Progenitor cell of endocrine pancreas (in vitro differentiated cells): ENCODE results near the gene VASP. TPM values are rescaled to one million over a fixed set of nuclear protein-coding genes. Genes with fewer than 3 reads are reported as not detected.
"Not testable (repeated sequence)": the region's sequence is repeated elsewhere in the genome, so short reads cannot be mapped to it uniquely, and the experiment has no call there.

ENCODE experiments used
- DNase-seq: peaks from one replicate; pipeline ENCODE4 v3.0.0; 2021; ENCODE audit warnings: low spot score; ENCODE audit not compliant: unreplicated experiment
- H3K27ac Mint-ChIP-seq: 2 replicates; pipeline ENCODE4 v1.8.0; 2021; ENCODE audit warnings: mild to moderate bottlenecking, moderate library complexity, mixed read lengths
- H3K27me3 Mint-ChIP-seq: 2 replicates; pipeline ENCODE4 v1.8.0; 2021; ENCODE audit warnings: mixed read lengths
- H3K36me3 Mint-ChIP-seq: 2 replicates; pipeline ENCODE4 v1.8.0; 2022; ENCODE audit warnings: mixed read lengths; ENCODE audit not compliant: insufficient read depth
- H3K4me1 Mint-ChIP-seq: 2 replicates; pipeline ENCODE4 v1.8.0; 2021; ENCODE audit warnings: low read depth, mixed read lengths
- H3K4me3 Mint-ChIP-seq: 2 replicates; pipeline ENCODE4 v1.8.0; 2021; ENCODE audit warnings: low read depth, mild to moderate bottlenecking, moderate library complexity, mixed read lengths
- H3K9me3 Mint-ChIP-seq: 2 replicates; pipeline ENCODE4 v1.8.0; 2021; ENCODE audit warnings: low read depth, mixed read lengths
- CTCF ChIP-seq: fragments of 200-600 bp; sonication (generic); IDR thresholded peaks from one replicate; pipeline ENCODE4 v1.5.0; 2021; ENCODE audit warnings: antibody characterized with exemption, mild to moderate bottlenecking; ENCODE audit not compliant: unreplicated experiment
- total RNA-seq: library from RNA; stranded (reverse); gene quantifications from 2 replicates; pipeline ENCODE4 v1.2.1, GENCODE V29; 2021

The VASP gene
- total RNA-seq, 1 donor from 2014 or later, result 94.9 TPM

GRCh38 chr19:45509692-45510015 is 2.4 kb downstream of the VASP start:
- Mint-ChIP-seq H3K27ac (peak overlapping the region; percentile 54), H3K4me1 (peaks cover 14% of the 10 kb centered on the region), H3K4me3 (peak overlapping the region; percentile 49)

GRCh38 chr19:45510352-45510751 is 3.1 kb downstream of the VASP start:
- DNase-seq, H3K36me3 Mint-ChIP-seq, H3K4me3 Mint-ChIP-seq, H3K27ac Mint-ChIP-seq, H3K9me3 Mint-ChIP-seq, H3K27me3 Mint-ChIP-seq: not testable (repeated sequence)
- peaks cover 14% of the 10 kb centered on the region for H3K4me1 Mint-ChIP-seq

More at GRCh38 chr19:45509692-45510015, 2.4 kb downstream of the VASP start:
- Mint-ChIP-seq H3K36me3 (no peaks in the 10 kb centered on the region), H3K27me3 (no peaks in the 10 kb centered on the region), H3K9me3 (no peaks in the 10 kb centered on the region)
- TF ChIP-seq CTCF, result no peak
- DNase-seq, result no peak

GRCh38 chr19:45511074-45511473 is 3.8 kb downstream of the VASP start:
- Mint-ChIP-seq H3K4me1 (peaks cover 14% of the 10 kb centered on the region), H3K4me3 (no peak overlapping the region), H3K9me3 (no peaks in the 10 kb centered on the region), H3K36me3 (peaks cover 2% of the 10 kb centered on the region), H3K27ac (peak overlapping the region; percentile 29), H3K27me3 (no peaks in the 10 kb centered on the region)
- no peak for TF ChIP-seq CTCF
- no peak for DNase-seq

DNA sequence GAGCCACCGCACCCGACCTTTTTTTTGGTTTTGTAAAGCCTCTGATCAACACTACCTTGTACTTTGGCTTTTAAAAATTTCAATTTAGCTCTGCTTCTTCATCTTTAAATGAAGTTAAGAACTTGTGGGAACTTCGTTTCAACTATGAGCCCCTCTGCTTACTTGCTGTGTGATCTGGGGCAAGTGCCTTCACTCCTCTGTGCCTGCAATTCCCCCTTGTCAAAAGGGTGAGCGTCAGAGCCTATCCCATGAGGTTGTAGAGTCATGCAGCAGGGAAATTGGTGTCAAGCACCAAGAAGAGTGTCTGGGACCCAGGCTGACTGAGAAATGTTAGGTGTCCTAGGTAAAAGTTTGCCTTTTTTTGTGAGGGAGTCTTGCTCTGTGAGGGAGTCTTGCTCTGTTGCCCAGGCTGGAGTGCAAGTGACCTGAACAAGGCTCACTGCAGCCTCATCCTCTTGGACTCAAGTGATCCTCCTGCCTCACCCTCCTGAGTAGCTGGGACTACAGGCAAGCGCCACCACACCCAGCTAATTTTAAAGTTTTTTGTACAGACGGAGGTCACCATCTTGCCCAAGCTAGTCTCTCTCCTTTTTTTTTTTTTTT is 5.7 kb downstream of the VASP start:
- no peaks in the 10 kb centered on the region for H3K27me3 Mint-ChIP-seq
- no peak overlapping the region for H3K4me3 Mint-ChIP-seq
- H3K27ac Mint-ChIP-seq, result no peak overlapping the region
- no peak for DNase-seq
- no peak for TF ChIP-seq CTCF
- H3K4me1 Mint-ChIP-seq, result peaks cover 13% of the 10 kb centered on the region
- peaks cover 6% of the 10 kb centered on the region for H3K36me3 Mint-ChIP-seq
- H3K9me3 Mint-ChIP-seq, result no peaks in the 10 kb centered on the region

DNA sequence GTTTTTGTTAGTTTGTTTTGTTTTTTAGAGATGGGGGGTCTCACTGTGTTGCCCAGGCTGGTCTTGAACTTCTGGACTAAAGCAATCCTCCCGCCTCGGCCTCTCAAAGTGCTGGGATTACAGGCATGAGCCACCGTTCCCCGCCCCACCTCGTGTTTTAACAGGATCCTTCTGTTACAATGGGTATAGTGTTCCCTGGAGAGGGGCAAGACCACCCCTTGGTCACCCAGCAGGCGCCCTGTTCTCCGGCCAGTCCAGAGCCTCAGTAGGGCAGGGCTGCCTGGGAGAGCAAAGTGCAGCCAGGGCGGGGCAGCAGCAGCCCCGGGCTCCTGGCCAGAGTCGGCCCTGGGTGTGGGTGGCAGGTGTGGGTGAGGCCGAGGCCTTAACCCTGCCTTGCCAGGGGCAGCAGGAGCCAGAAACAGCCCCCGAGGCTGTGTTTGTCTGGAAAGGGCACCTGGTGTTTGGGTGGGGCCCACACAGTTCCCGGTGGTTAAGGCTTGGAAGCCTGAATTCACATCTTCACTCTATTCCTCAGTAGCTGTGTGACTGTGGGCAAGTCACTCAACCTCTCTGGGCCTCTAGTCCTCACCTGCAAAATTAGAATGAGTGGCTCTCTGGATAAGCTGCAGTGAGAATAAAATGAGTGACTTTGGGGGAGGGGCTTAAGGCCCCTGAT is 7.2 kb downstream of the VASP start:
- DNase-seq, result no peak
- Mint-ChIP-seq H3K27me3 (no peaks in the 10 kb centered on the region), H3K27ac (no peak overlapping the region), H3K4me1 (peaks cover 7% of the 10 kb centered on the region), H3K4me3 (no peak overlapping the region), H3K9me3 (no peaks in the 10 kb centered on the region), H3K36me3 (peaks cover 9% of the 10 kb centered on the region)
- no peak for TF ChIP-seq CTCF

GRCh38 chr19:45515081-45515624 is 7.9 kb downstream of the VASP start:
- Mint-ChIP-seq H3K4me3 (no peak overlapping the region), H3K4me1 (peaks cover 4% of the 10 kb centered on the region), H3K27me3 (no peaks in the 10 kb centered on the region), H3K9me3 (no peaks in the 10 kb centered on the region), H3K27ac (no peak overlapping the region), H3K36me3 (peaks cover 11% of the 10 kb centered on the region)
- DNase-seq, result no peak
- TF ChIP-seq CTCF, result no peak
